ENCODE data around the gene AFF2. TPM values are rescaled to one million over a fixed set of nuclear protein-coding genes. Genes with fewer than 3 reads are reported as not detected.

AFF2 gene
- polyA plus RNA-seq, 1 of the 3 experiments (the other 2 are of a cell fraction), result not detected

DNA sequence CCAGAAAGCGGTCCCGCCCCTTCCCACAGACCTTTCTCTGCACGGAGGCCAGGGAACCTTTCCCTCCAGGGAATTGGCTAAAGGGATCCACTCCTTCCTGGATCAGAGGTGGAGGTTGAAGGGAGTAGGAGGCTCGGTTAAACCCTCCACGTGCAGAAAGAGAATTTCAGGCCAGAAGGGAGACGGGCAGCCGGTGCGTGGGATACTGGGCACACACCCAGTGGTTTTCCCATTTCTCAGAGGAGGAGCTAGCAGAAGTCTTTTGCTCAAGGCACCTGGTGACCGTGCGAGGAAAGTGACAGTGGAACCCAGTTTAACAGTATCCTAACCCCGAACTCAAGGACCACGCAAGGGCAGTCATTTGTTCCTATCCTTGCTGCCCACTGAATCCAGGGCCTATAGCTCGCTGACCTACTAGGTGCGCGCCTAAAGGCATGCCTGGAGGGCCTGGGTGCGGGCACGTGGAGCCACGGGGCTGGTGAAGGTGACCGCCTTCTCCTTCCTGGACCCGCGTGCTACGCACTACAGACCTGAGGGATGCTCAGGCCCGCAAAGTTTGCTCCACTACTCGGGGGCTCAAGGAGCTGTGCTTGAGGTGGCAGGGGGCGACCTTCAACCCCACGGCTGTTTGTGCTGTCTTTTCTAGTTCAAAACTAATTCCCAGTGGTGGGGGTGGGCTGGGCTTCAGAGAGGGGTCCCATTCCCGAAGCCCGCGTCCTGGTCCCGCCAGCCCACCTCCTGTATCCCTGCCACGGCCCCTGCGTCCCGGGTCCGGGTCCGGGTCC, 587 bp upstream of the AFF2 start:
- CTCF ChIA-PET, result interaction anchor here (2.8 kb wide), 1 partner anchor 31 kb away, joined by 9 read pairs; no protein-coding TSS in a partner anchor
- TF ChIP-seq JUND (IDR thresholded peaks at IDR 0.05) (no peak), MAX (IDR thresholded peaks at IDR 0.05; ENCODE audit: low read depth) (no peak), FOXJ3 (CRISPR knock-in tag; IDR thresholded peaks at IDR 0.05) (no peak)
- no peak for DNase-seq
- H2AFZ ChIP-seq (ENCODE audit: low read depth), result no peak overlapping the region
- H3K27me3 ChIP-seq (ENCODE audit: insufficient read depth), result peaks cover 17% of the 10 kb centered on the region; the same call in 1 of the 2 replicates
- POLR2A ChIA-PET, result no interaction called here
- no peak overlapping the region for H3K4me3 ChIP-seq (ENCODE audit: low read depth in 2 of 2, low read length in 1 of 2)
- H3K9ac ChIP-seq, result no peak overlapping the region
- no peak overlapping the region for H3K27ac ChIP-seq (ENCODE audit: low read depth in 2 of 2, low read length in 1 of 2)
- no peaks in the 10 kb centered on the region for H3K4me1 ChIP-seq (ENCODE audit: control insufficient read depth in 1 of 2, insufficient read depth in 2 of 2, low read depth in 1 of 2, low read length in 1 of 2)
- no peaks in the 10 kb centered on the region for H3K9me3 ChIP-seq
- H3K36me3 ChIP-seq (replicated peaks in 1 of 2; ENCODE audit: control insufficient read depth in 1 of 2, insufficient read depth in 2 of 2, low read length in 1 of 2), result no peaks in the 10 kb centered on the region
- H3K9me2 ChIP-seq, result no peaks in the 10 kb centered on the region
- no peak overlapping the region; the same call in 1 of the 2 replicates for H3K4me2 ChIP-seq
- H3F3A ChIP-seq (replicated peaks; ENCODE audit: insufficient read depth), result no peaks in the 10 kb centered on the region
- 16% methylated on average over 22 of the region's 35 CpGs for WGBS (ENCODE audit: low lambda C conversion rate)
- no peaks in the 10 kb centered on the region for H3K79me2 ChIP-seq (ENCODE audit: insufficient read depth)
- H4K20me1 ChIP-seq (ENCODE audit: insufficient read depth), result no peaks in the 10 kb centered on the region

- WGBS (ENCODE audit: low lambda C conversion rate), result 22% methylated on average over 24 of the region's 43 CpGs
These were observed 1.1 kb downstream of the AFF2 start for GRCh38 chrX:148501386-148502066.

More at GRCh38 chrX:148501386-148502066, 1.1 kb downstream of the AFF2 start:
- Histone ChIP-seq H3K4me3 (ENCODE audit: low read depth in 2 of 2, low read length in 1 of 2) (no peak overlapping the region), H3K27me3 (ENCODE audit: insufficient read depth) (peaks cover 17% of the 10 kb centered on the region; the same call in 1 of the 2 replicates), H2AFZ (ENCODE audit: low read depth) (no peak overlapping the region), H3K9me3 (no peaks in the 10 kb centered on the region), H3K36me3 (replicated peaks in 1 of 2; ENCODE audit: control insufficient read depth in 1 of 2, insufficient read depth in 2 of 2, low read length in 1 of 2) (no peaks in the 10 kb centered on the region), H3K4me1 (ENCODE audit: control insufficient read depth in 1 of 2, insufficient read depth in 2 of 2, low read depth in 1 of 2, low read length in 1 of 2) (no peaks in the 10 kb centered on the region), H4K20me1 (ENCODE audit: insufficient read depth) (no peaks in the 10 kb centered on the region), H3K27ac (ENCODE audit: low read depth in 2 of 2, low read length in 1 of 2) (no peak overlapping the region), H3K9me2 (no peaks in the 10 kb centered on the region), H3K4me2 (0 out of 2 replicates have a peak overlapping the region, but pooled peaks have one; percentile 52), H3F3A (replicated peaks; ENCODE audit: insufficient read depth) (no peaks in the 10 kb centered on the region), H3K79me2 (ENCODE audit: insufficient read depth) (no peaks in the 10 kb centered on the region), H3K9ac (no peak overlapping the region)
- ChIA-PET POLR2A (no interaction called here), CTCF (interaction anchor here (2.8 kb wide), 1 partner anchor 29 kb away, joined by 9 read pairs; no protein-coding TSS in a partner anchor)
- TF ChIP-seq TCF12 (IDR thresholded peaks at IDR 0.05) (no peak), JUND (IDR thresholded peaks at IDR 0.05) (no peak), TAF1 (IDR thresholded peaks at IDR 0.05; ENCODE audit: borderline replicate concordance, low read depth, low read length) (no peak), MXI1 (IDR thresholded peaks at IDR 0.05; ENCODE audit: low read depth, low read length) (no peak), GABPA (IDR thresholded peaks at IDR 0.05; ENCODE audit: low read depth) (no peak), POLR2AphosphoS5 (IDR thresholded peaks at IDR 0.05; ENCODE audit: low read depth, low read length) (no peak), ELF1 (IDR thresholded peaks at IDR 0.05) (no peak), CHD2 (IDR thresholded peaks at IDR 0.05; ENCODE audit: low read length, partially characterized antibody) (no peak), RXRA (IDR thresholded peaks at IDR 0.05; ENCODE audit: borderline replicate concordance, low read depth) (no peak), GATA2 (CRISPR knock-in tag; IDR thresholded peaks at IDR 0.05) (no peak), RAD21 (IDR thresholded peaks at IDR 0.05; ENCODE audit: low read length) (no peak)
- TF ChIP-seq, protein P1, sequence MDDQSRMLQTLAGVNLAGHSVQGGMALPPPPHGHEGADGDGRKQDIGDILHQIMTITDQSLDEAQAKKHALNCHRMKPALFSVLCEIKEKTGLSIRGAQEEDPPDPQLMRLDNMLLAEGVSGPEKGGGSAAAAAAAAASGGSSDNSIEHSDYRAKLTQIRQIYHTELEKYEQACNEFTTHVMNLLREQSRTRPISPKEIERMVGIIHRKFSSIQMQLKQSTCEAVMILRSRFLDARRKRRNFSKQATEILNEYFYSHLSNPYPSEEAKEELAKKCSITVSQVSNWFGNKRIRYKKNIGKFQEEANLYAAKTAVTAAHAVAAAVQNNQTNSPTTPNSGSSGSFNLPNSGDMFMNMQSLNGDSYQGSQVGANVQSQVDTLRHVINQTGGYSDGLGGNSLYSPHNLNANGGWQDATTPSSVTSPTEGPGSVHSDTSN (IDR thresholded peaks at IDR 0.05), result no peak
- TF ChIP-seq, protein P2, sequence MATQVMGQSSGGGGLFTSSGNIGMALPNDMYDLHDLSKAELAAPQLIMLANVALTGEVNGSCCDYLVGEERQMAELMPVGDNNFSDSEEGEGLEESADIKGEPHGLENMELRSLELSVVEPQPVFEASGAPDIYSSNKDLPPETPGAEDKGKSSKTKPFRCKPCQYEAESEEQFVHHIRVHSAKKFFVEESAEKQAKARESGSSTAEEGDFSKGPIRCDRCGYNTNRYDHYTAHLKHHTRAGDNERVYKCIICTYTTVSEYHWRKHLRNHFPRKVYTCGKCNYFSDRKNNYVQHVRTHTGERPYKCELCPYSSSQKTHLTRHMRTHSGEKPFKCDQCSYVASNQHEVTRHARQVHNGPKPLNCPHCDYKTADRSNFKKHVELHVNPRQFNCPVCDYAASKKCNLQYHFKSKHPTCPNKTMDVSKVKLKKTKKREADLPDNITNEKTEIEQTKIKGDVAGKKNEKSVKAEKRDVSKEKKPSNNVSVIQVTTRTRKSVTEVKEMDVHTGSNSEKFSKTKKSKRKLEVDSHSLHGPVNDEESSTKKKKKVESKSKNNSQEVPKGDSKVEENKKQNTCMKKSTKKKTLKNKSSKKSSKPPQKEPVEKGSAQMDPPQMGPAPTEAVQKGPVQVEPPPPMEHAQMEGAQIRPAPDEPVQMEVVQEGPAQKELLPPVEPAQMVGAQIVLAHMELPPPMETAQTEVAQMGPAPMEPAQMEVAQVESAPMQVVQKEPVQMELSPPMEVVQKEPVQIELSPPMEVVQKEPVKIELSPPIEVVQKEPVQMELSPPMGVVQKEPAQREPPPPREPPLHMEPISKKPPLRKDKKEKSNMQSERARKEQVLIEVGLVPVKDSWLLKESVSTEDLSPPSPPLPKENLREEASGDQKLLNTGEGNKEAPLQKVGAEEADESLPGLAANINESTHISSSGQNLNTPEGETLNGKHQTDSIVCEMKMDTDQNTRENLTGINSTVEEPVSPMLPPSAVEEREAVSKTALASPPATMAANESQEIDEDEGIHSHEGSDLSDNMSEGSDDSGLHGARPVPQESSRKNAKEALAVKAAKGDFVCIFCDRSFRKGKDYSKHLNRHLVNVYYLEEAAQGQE (IDR thresholded peaks at IDR 0.05; ENCODE audit: low read depth, low read length), result no peak
- TF ChIP-seq, protein P3, sequence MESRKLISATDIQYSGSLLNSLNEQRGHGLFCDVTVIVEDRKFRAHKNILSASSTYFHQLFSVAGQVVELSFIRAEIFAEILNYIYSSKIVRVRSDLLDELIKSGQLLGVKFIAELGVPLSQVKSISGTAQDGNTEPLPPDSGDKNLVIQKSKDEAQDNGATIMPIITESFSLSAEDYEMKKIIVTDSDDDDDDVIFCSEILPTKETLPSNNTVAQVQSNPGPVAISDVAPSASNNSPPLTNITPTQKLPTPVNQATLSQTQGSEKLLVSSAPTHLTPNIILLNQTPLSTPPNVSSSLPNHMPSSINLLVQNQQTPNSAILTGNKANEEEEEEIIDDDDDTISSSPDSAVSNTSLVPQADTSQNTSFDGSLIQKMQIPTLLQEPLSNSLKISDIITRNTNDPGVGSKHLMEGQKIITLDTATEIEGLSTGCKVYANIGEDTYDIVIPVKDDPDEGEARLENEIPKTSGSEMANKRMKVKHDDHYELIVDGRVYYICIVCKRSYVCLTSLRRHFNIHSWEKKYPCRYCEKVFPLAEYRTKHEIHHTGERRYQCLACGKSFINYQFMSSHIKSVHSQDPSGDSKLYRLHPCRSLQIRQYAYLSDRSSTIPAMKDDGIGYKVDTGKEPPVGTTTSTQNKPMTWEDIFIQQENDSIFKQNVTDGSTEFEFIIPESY (IDR thresholded peaks at IDR 0.05; ENCODE audit: borderline replicate concordance, low read depth), result no peak
- TF ChIP-seq, protein P4, sequence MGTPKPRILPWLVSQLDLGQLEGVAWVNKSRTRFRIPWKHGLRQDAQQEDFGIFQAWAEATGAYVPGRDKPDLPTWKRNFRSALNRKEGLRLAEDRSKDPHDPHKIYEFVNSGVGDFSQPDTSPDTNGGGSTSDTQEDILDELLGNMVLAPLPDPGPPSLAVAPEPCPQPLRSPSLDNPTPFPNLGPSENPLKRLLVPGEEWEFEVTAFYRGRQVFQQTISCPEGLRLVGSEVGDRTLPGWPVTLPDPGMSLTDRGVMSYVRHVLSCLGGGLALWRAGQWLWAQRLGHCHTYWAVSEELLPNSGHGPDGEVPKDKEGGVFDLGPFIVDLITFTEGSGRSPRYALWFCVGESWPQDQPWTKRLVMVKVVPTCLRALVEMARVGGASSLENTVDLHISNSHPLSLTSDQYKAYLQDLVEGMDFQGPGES (IDR thresholded peaks at IDR 0.05; ENCODE audit: low read depth, low read length), result no peak
- DNase-seq, result no peak

Measured in SK-N-SH (cell line).